Measurements from ENCODE around the gene ANKRD17.

The ANKRD17 gene

GRCh38 chr4:73187325-73187724, 71.3 kb downstream of the ANKRD17 start:
- DNase-seq (ENCODE audit: low read depth), result peak; percentile 36
- H3K4me3 ChIP-seq (ENCODE audit: low read depth, low read length), result no peak overlapping the region
- TF ChIP-seq, protein P1, sequence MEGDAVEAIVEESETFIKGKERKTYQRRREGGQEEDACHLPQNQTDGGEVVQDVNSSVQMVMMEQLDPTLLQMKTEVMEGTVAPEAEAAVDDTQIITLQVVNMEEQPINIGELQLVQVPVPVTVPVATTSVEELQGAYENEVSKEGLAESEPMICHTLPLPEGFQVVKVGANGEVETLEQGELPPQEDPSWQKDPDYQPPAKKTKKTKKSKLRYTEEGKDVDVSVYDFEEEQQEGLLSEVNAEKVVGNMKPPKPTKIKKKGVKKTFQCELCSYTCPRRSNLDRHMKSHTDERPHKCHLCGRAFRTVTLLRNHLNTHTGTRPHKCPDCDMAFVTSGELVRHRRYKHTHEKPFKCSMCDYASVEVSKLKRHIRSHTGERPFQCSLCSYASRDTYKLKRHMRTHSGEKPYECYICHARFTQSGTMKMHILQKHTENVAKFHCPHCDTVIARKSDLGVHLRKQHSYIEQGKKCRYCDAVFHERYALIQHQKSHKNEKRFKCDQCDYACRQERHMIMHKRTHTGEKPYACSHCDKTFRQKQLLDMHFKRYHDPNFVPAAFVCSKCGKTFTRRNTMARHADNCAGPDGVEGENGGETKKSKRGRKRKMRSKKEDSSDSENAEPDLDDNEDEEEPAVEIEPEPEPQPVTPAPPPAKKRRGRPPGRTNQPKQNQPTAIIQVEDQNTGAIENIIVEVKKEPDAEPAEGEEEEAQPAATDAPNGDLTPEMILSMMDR (conservative IDR thresholded peaks at IDR 0.05; ENCODE audit: low read depth, low read length), result no peak

DNA sequence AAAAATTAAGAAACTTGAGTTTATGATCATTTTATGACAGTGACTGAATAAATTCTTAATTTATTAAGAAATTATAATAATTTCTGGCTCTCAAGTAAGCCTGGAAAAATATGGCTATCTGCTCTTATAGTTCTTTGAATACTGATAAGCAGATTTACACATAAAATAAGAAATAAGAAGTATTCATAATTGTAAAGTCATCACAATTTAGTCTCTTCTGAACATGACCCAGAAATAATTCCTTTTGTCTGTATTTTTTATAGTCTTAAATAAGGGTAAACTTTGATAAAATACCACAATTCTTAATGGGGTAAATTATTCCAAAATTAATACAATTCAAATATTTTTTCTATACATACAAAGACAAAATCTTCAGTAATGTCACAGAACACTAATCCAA, 72.7 kb downstream of the ANKRD17 start:
- TF ChIP-seq, protein P1 (conservative IDR thresholded peaks at IDR 0.05; ENCODE audit: low read depth, low read length), result no peak

GRCh38 chr4:73181231-73181630, 77.4 kb downstream of the ANKRD17 start:
- no peak overlapping the region for H3K4me3 ChIP-seq (ENCODE audit: low read depth, low read length)
- TF ChIP-seq, protein P1 (conservative IDR thresholded peaks at IDR 0.05; ENCODE audit: low read depth, low read length), result no peak
- no peak for DNase-seq (ENCODE audit: low read depth)

More for the DNA sequence above, 72.7 kb downstream of the ANKRD17 start:
- no peak overlapping the region for H3K4me3 ChIP-seq (ENCODE audit: low read depth, low read length)
- no peak for DNase-seq (ENCODE audit: low read depth)

GRCh38 chr4:73178389-73178788, 80.2 kb downstream of the ANKRD17 start:
- H3K4me3 ChIP-seq (ENCODE audit: low read depth, low read length), result no peak overlapping the region
- TF ChIP-seq, protein P1 (conservative IDR thresholded peaks at IDR 0.05; ENCODE audit: low read depth, low read length), result no peak
- no peak for DNase-seq (ENCODE audit: low read depth)

DNA sequence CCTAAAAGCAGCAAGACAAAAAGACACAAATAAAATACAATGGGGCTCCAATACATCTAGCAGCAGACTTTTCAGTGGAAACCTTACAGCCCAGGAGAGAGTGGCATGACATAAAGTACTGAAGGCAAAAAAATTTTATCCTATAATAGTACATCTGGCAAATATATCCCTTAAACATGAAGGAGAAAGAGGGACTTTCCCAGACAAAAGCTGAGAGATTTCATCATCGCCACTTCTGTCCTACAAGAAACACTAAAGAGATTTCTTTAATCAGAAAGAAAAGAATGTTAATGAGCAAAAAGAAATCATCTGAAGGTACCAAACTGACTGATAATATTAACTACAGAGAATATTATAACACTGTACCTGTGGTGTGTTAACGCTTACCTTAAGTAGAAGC, 86.4 kb downstream of the ANKRD17 start:
- peak; percentile 62 for DNase-seq (ENCODE audit: low read depth)
- H3K4me3 ChIP-seq (ENCODE audit: low read depth, low read length), result no peak overlapping the region
- TF ChIP-seq, protein P1 (conservative IDR thresholded peaks at IDR 0.05; ENCODE audit: low read depth, low read length), result no peak

GRCh38 chr4:73170518-73171198, 87.9 kb downstream of the ANKRD17 start:
- no peak for DNase-seq (ENCODE audit: low read depth)
- TF ChIP-seq, protein P1 (conservative IDR thresholded peaks at IDR 0.05; ENCODE audit: low read depth, low read length), result no peak
- H3K4me3 ChIP-seq (ENCODE audit: low read depth, low read length), result no peak overlapping the region

DNA sequence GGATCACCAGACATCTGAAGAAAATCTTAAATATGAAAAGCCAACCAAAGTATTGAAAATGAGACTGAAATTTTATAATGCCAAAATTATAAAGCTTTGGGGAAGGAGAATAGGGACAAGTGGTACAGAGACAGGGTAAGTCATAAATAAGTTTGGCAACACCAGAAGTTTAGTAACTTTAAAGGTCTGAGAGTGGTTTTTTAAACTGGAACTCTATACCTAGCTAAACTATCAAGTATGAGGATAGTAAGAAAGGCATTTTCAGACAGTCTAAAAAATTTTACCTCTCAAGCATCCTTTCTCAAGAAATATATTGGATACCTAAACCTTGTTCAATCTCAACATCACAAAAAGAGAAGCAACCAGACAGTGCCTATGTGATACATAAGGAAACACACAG, 92.4 kb downstream of the ANKRD17 start:
- TF ChIP-seq, protein P1 (conservative IDR thresholded peaks at IDR 0.05; ENCODE audit: low read depth, low read length), result no peak
- H3K4me3 ChIP-seq (ENCODE audit: low read depth, low read length), result no peak overlapping the region
- DNase-seq (ENCODE audit: low read depth), result no peak

Data from choroid plexus epithelial cell (primary cell).